ENCODE measurements around the gene GLDN.

GRCh38 chr15:51356983-51357382, 15.5 kb downstream of the GLDN start:
- TF ChIP-seq, protein P1, sequence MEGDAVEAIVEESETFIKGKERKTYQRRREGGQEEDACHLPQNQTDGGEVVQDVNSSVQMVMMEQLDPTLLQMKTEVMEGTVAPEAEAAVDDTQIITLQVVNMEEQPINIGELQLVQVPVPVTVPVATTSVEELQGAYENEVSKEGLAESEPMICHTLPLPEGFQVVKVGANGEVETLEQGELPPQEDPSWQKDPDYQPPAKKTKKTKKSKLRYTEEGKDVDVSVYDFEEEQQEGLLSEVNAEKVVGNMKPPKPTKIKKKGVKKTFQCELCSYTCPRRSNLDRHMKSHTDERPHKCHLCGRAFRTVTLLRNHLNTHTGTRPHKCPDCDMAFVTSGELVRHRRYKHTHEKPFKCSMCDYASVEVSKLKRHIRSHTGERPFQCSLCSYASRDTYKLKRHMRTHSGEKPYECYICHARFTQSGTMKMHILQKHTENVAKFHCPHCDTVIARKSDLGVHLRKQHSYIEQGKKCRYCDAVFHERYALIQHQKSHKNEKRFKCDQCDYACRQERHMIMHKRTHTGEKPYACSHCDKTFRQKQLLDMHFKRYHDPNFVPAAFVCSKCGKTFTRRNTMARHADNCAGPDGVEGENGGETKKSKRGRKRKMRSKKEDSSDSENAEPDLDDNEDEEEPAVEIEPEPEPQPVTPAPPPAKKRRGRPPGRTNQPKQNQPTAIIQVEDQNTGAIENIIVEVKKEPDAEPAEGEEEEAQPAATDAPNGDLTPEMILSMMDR (IDR thresholded peaks at IDR 0.05) = no peak
- no peak for TF ChIP-seq POLR2AphosphoS5 (IDR thresholded peaks at IDR 0.05)
- TF ChIP-seq POLR2A (IDR thresholded peaks at IDR 0.05) = no peak
- no peak for TF ChIP-seq EP300 (IDR thresholded peaks at IDR 0.05)

All from sigmoid colon (tissue), 4 donors.